Right ventricle myocardium superior (tissue), 1 donor: ENCODE measurements around the gene SLC2A2. TPM values are rescaled to one million over a fixed set of nuclear protein-coding genes. Genes with fewer than 3 reads are reported as not detected.
"Not testable (repeated sequence)": the region's sequence is repeated elsewhere in the genome, so short reads cannot be mapped to it uniquely, and the experiment has no call there.

ENCODE experiments used
- ATAC-seq: fragments of 200-7000 bp; cut with Tn5 transposase; one replicate; pipeline ENCODE4 v1.9.1; 2020; ENCODE audit warnings: mild to moderate bottlenecking; ENCODE audit not compliant: poor library complexity
- DNase-seq: peaks from one replicate; pipeline ENCODE4 v3.0.0-alpha.2; 2020
- intact Hi-C: fragments of 100-400 bp; cut with DNase I; formaldehyde crosslinking; loops from one replicate; pipeline ENCODE4 v1.11.2; 2022
- total RNA-seq: library from RNA; stranded (reverse); fragmentation: NEBNext Ultra II Directional; extraction: Animal tissue kit (Norgen Biotek cat#: 25700); gene quantifications from one replicate; pipeline ENCODE4 v1.2.1, GENCODE V29; 2021
- donor health status: DM: no; HTN: yes; CAD: no; lungs with severe emphysema.

The SLC2A2 gene
- total RNA-seq, 1 donor from 2014 or later = not detected

GRCh38 chr3:170997961-170998913 is 28.3 kb downstream of the SLC2A2 start:
- DNase-seq = no peak
- intact Hi-C loops = no loop called here
- no peak for ATAC-seq

- intact Hi-C loops = no loop called here
- no peak for DNase-seq
- ATAC-seq = no peak
These were observed 33.7 kb downstream of the SLC2A2 start for GRCh38 chr3:170992854-170993253.

GRCh38 chr3:170991664-170992063 is 34.9 kb downstream of the SLC2A2 start:
- intact Hi-C loops = no loop called here
- no peak for DNase-seq

GRCh38 chr3:170989100-170989648 is 37.3 kb downstream of the SLC2A2 start:
- intact Hi-C loops = no loop called here
- no peak for DNase-seq
- no peak for ATAC-seq

More at GRCh38 chr3:170991664-170992063, 34.9 kb downstream of the SLC2A2 start:
- ATAC-seq = no peak

- intact Hi-C loops = no loop called here
- ATAC-seq (no peak), DNase-seq (no peak)
These were observed 38.1 kb downstream of the SLC2A2 start for GRCh38 chr3:170988378-170988777.

- DNase-seq = no peak
- intact Hi-C loops = no loop called here
- ATAC-seq = no peak
These were observed 41.2 kb downstream of the SLC2A2 start for GRCh38 chr3:170985304-170985703.

- DNase-seq (no peak), ATAC-seq (no peak)
- intact Hi-C loops = no loop called here
These were observed 43.8 kb downstream of the SLC2A2 start for GRCh38 chr3:170982733-170983132.

GRCh38 chr3:170980399-170980798 is 46.1 kb downstream of the SLC2A2 start:
- no peak for DNase-seq
- intact Hi-C loops = no loop called here
- ATAC-seq = no peak

- intact Hi-C loops = no loop called here
These were observed 48.4 kb downstream of the SLC2A2 start for GRCh38 chr3:170977949-170978745.

GRCh38 chr3:170976190-170976519 is 50.4 kb downstream of the SLC2A2 start:
- ATAC-seq (no peak), DNase-seq (no peak)
- intact Hi-C loops = no loop called here

More at GRCh38 chr3:170977949-170978745, 48.4 kb downstream of the SLC2A2 start:
- ATAC-seq (no peak), DNase-seq (no peak)

- ATAC-seq (no peak), DNase-seq (no peak)
- intact Hi-C loops = no loop called here
These were observed 51.0 kb downstream of the SLC2A2 start for GRCh38 chr3:170975283-170976189.

GRCh38 chr3:170974872-170975271 is 51.6 kb downstream of the SLC2A2 start:
- DNase-seq (no peak), ATAC-seq (no peak)
- intact Hi-C loops = no loop called here

- DNase-seq, intact Hi-C loops, ATAC-seq: not testable (repeated sequence)
These were observed 53.6 kb downstream of the SLC2A2 start for GRCh38 chr3:170972917-170973316.

GRCh38 chr3:170967126-170967525 is 59.4 kb downstream of the SLC2A2 start:
- no peak for DNase-seq
- ATAC-seq = no peak
- intact Hi-C loops = no loop called here

GRCh38 chr3:170966495-170966894 is 60.0 kb downstream of the SLC2A2 start:
- ATAC-seq (peak; percentile 60), DNase-seq (no peak)
- intact Hi-C loops = no loop called here

- ATAC-seq (no peak), DNase-seq (no peak)
- intact Hi-C loops = loop anchor here (5.0 kb wide), 1 partner anchor 605 kb away; no protein-coding TSS in a partner anchor
These were observed 64.1 kb downstream of the SLC2A2 start for GRCh38 chr3:170962411-170962810.

- intact Hi-C loops = loop anchor here (5.0 kb wide), 1 partner anchor 605 kb away; no protein-coding TSS in a partner anchor
- no peak for DNase-seq
- ATAC-seq = peak; percentile 63
These were observed 64.7 kb downstream of the SLC2A2 start for GRCh38 chr3:170961616-170962400.

GRCh38 chr3:170959457-170959856 is 67.1 kb downstream of the SLC2A2 start:
- intact Hi-C loops = no loop called here
- DNase-seq (no peak), ATAC-seq (no peak)
